Stimulated activated CD4-positive, alpha-beta T cell treated with anti-CD3 and anti-CD28 coated beads, Interleukin-15, amount 100 ng/mL, for 48 hours (primary cell): ENCODE measurements around the gene ANKRD60.

Experiments used
- DNase-seq, 2 donors: peaks; one replicate each; pipeline ENCODE4 v3.0.0-alpha.2; 2020; ENCODE audit warnings: low read depth in 2 of 2

ANKRD60 gene

GRCh38 chr20:58228484-58229197, at the start of gene ANKRD60:
TSS of gene ANKRD60 (minus strand) at chr20:58228653. CDS start at chr20:58228653, 0 bp downstream.
- DNase-seq: peak in 1 of 2 donors; percentile 22

GRCh38 chr20:58277578-58278472, 49.4 kb upstream of the ANKRD60 start:
- DNase-seq: no peak

GRCh38 chr20:58277107-58277506, 48.7 kb upstream of the ANKRD60 start:
- DNase-seq: no peak

GRCh38 chr20:58274384-58274783, 45.9 kb upstream of the ANKRD60 start:
- no peak for DNase-seq

- DNase-seq: peak; percentile 42 to 63
Measured at GRCh38 chr20:58271606-58272351, 43.3 kb upstream of the ANKRD60 start.

GRCh38 chr20:58268936-58269619, 40.6 kb upstream of the ANKRD60 start:
- no peak for DNase-seq

- no peak for DNase-seq
Measured at GRCh38 chr20:58268421-58268821, 40.0 kb upstream of the ANKRD60 start.

GRCh38 chr20:58267389-58268215, 39.1 kb upstream of the ANKRD60 start:
- DNase-seq: no peak

- DNase-seq: no peak
Measured at GRCh38 chr20:58264271-58264670, 35.8 kb upstream of the ANKRD60 start.

GRCh38 chr20:58261660-58262059, 33.2 kb upstream of the ANKRD60 start:
- DNase-seq: no peak

GRCh38 chr20:58260006-58260405, 31.6 kb upstream of the ANKRD60 start:
- DNase-seq: no peak

GRCh38 chr20:58256842-58257241, 28.4 kb upstream of the ANKRD60 start:
- DNase-seq: no peak

GRCh38 chr20:58256307-58256706, 27.9 kb upstream of the ANKRD60 start:
- DNase-seq: no peak

- no peak for DNase-seq
Measured at GRCh38 chr20:58254890-58255289, 26.4 kb upstream of the ANKRD60 start.

GRCh38 chr20:58251979-58252591, 23.6 kb upstream of the ANKRD60 start:
- no peak for DNase-seq

- no peak for DNase-seq
Measured at GRCh38 chr20:58251348-58251978, 23.0 kb upstream of the ANKRD60 start.

- DNase-seq: no peak
Measured at GRCh38 chr20:58246346-58246745, 17.9 kb upstream of the ANKRD60 start.

- no peak for DNase-seq
Measured at GRCh38 chr20:58245931-58246330, 17.5 kb upstream of the ANKRD60 start.

GRCh38 chr20:58245181-58245891, 16.9 kb upstream of the ANKRD60 start:
- DNase-seq: no peak
